HepG2 (cell line): Measurements from ENCODE around the gene DCUN1D2.

ENCODE experiments used
- MXD4 ChIP-seq: IDR thresholded peaks from 2 replicates; pipeline ENCODE4 v1.6.1; 2016; ENCODE audit warnings: mild to moderate bottlenecking, missing biosample characterization, missing genetic modification reagents
- SAFB2 ChIP-seq: sonication (generic); formaldehyde crosslinking; IDR thresholded peaks from 2 replicates; pipeline ENCODE4 v1.5.1; 2020; ENCODE audit warnings: missing genetic modification reagents, low read depth, mild to moderate bottlenecking, borderline replicate concordance
- ZNF503 ChIP-seq: sonication (generic); formaldehyde crosslinking; IDR thresholded peaks from 2 replicates; pipeline ENCODE4 v1.4.0; 2020; ENCODE audit warnings: missing genetic modification reagents

GRCh38 chr13:113465300-113465699 is 25.2 kb downstream of the DCUN1D2 start:
- TF ChIP-seq SAFB2 (CRISPR knock-in tag), result no peak
- TF ChIP-seq MXD4 (CRISPR knock-in tag), result no peak
- TF ChIP-seq ZNF503 (CRISPR knock-in tag), result no peak
